T-helper 2 cell treated with Interferon-gamma antibody and Interleukin-4, amounts not matched to agents 5 μg/mL and 100 μg/mL, for 36 hours (primary cell): ENCODE results near the gene NOL4.

Source experiments
- DNase-seq: peaks from one replicate; pipeline ENCODE4 v3.0.0; 2021; ENCODE audit warnings: low spot score
- H3K27ac Mint-ChIP-seq: one replicate; pipeline ENCODE4 v1.8.0; 2021; ENCODE audit warnings: mild to moderate bottlenecking, mixed read lengths
- H3K27me3 Mint-ChIP-seq: one replicate; pipeline ENCODE4 v1.8.0; 2021; ENCODE audit warnings: low read depth, mixed read lengths
- H3K36me3 Mint-ChIP-seq: one replicate; pipeline ENCODE4 v1.8.0; 2021; ENCODE audit warnings: low read depth, mixed read lengths
- H3K4me1 Mint-ChIP-seq: one replicate; pipeline ENCODE4 v1.8.0; 2021; ENCODE audit warnings: low read depth, mixed read lengths
- H3K4me3 Mint-ChIP-seq: one replicate; pipeline ENCODE4 v1.8.0; 2022; ENCODE audit warnings: mild to moderate bottlenecking, moderate library complexity, mixed read lengths
- H3K9me3 Mint-ChIP-seq: one replicate; pipeline ENCODE4 v1.8.0; 2021; ENCODE audit warnings: mixed read lengths

The NOL4 gene

DNA sequence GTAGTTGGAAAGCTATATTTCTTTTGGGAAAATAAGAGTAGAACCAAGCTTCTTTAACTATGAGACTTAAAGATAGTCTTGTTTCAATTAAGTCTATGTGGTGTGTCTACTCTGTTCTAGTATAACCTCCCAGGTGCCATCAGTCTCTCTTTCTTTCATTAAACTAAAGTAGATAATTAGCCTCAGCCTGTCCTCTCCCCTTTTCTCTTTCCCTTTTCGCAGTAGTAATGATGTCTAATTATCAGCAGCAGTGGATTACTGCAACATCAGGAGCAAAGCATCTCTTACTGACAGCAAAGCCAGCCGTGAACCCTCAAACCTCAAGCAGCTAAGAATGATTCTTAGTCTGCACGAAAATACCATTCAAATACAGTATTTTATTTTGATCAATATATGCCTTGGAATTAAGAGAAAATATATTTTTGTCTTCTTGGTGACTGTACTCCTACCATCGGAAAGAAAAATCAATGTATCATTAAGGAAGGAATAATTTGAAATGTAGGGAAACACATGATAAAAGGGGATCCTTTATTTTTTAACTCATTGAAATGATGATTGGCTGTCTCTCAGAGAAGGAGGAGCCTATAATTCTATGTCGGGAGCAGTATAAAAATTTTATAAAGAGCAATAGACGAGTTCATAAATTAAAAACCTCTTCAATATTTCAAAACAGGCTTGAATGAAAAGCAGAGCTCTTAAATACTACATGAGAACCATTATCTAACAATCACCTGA is 4.5 kb downstream of the NOL4 start:
- H3K9me3 Mint-ChIP-seq = no peaks in the 10 kb centered on the region

DNA sequence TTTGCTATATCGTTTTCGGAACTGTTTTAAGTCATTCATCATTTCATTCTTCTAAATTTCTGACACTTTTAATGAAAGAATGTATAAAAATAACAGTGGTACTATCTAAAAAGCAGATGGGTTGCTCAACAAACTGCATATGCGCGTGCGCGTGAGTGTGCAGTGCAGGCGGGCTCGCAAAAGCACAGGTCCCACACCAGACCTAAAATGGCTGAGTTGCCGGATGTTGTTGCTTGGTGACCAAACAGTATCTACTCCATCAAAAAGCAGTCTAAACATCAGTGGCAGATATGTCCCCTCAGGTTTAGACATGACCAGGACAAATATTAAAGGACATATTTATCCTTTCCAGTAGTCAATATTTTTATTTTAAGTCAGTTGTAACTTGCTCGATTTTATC is 5.1 kb downstream of the NOL4 start:
- H3K36me3 Mint-ChIP-seq = peaks cover 1% of the 10 kb centered on the region
- H3K27me3 Mint-ChIP-seq = peaks cover 27% of the 10 kb centered on the region
- H3K27ac Mint-ChIP-seq = no peak overlapping the region
- H3K4me1 Mint-ChIP-seq = peaks cover 2% of the 10 kb centered on the region
- H3K9me3 Mint-ChIP-seq = no peaks in the 10 kb centered on the region
- no peak for DNase-seq
- no peak overlapping the region for H3K4me3 Mint-ChIP-seq

More for the DNA sequence above, 4.5 kb downstream of the NOL4 start:
- H3K4me1 Mint-ChIP-seq = peaks cover 2% of the 10 kb centered on the region
- H3K27ac Mint-ChIP-seq = no peak overlapping the region
- no peak for DNase-seq
- H3K27me3 Mint-ChIP-seq = peaks cover 28% of the 10 kb centered on the region
- peaks cover 1% of the 10 kb centered on the region for H3K36me3 Mint-ChIP-seq
- no peak overlapping the region for H3K4me3 Mint-ChIP-seq

DNA sequence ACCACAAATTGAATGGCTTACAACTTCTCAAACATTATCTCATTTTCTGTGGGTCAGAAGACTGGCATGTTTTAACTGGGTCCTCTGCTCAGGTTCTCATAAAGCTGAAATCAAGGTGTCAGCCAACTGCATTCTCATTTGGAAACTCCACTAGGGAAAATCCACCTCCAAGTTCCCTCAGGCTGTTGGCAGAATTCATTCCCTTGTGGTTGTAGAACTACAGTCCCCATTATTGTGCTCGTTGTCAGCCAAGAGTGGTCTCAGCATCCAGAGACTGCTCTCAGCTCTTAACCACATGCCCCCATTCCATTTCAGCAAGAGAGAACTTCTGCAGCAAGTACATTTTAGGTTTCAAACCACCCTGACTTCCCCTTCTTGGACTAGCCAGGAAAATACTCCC is 12.2 kb downstream of the NOL4 start:
- Mint-ChIP-seq H3K4me1 (no peaks in the 10 kb centered on the region), H3K9me3 (peaks cover 3% of the 10 kb centered on the region), H3K36me3 (no peaks in the 10 kb centered on the region), H3K27ac (no peak overlapping the region), H3K4me3 (no peak overlapping the region), H3K27me3 (no peaks in the 10 kb centered on the region)
- DNase-seq = no peak

DNA sequence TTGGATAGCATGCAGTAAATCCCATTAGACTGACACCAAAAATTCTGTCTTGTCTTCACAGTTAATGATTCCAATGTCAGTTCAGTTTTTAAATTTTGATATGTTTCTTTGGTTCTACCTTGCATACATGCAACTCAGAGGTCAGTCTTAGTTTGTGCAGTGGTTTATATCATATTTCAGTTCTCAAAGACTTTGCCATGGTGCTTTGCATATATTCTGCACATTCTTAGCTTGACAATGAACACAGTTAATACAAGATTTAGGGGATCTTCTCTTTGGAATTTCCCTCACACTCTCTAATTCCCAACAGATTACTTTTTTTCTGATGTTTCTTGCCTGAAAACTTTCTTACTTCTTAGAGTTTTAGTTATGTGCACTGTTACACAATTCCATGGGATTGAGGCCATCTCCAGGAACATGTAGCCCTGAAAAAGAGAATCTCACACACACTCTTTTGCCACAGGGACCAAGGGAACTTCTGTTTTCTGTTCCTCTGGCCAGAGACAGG is 17.3 kb downstream of the NOL4 start:
- Mint-ChIP-seq H3K27ac (no peak overlapping the region), H3K4me1 (no peaks in the 10 kb centered on the region), H3K27me3 (no peaks in the 10 kb centered on the region), H3K36me3 (no peaks in the 10 kb centered on the region), H3K4me3 (no peak overlapping the region), H3K9me3 (peaks cover 10% of the 10 kb centered on the region)
- no peak for DNase-seq

DNA sequence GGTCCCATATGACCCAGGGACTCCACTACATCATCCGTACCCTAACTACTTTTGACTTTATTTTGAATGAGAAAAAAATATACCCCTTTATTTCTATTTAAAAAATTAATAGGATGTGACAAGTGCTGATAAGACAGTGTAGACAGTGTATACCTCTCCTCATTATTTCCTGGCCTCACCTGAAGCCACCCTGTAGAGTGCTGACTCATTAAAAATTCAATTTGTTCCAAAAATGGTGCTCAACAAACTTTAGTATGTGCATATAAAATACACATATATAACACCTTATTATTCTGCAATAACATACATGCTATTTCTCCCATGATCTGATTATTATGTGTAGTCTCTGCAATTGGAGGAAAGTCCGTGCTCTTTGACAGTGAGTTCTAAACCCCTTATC is 20.8 kb downstream of the NOL4 start:
- Mint-ChIP-seq H3K4me3 (no peak overlapping the region), H3K9me3 (peaks cover 10% of the 10 kb centered on the region), H3K27me3 (no peaks in the 10 kb centered on the region), H3K36me3 (no peaks in the 10 kb centered on the region), H3K4me1 (no peaks in the 10 kb centered on the region), H3K27ac (no peak overlapping the region)
- no peak for DNase-seq

DNA sequence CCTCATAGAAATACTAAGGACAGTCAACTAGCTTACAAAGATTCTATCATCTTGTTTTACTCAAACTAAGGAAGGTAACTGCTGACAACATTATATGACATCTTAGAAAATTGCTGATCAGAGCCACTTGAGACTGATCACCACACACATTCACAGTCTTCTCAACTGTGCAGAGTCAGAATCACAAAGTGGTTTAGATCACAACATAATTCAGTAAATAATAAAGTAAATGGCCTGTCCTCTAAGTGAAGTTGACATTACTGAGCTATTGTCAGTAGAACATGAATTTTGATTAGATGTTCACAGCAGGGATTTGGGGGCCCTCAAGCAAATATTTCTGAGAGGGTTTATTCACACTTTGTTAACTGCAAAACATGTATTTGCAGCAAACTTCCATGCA is 28.5 kb downstream of the NOL4 start:
- no peaks in the 10 kb centered on the region for H3K36me3 Mint-ChIP-seq
- no peak for DNase-seq
- H3K4me3 Mint-ChIP-seq = no peak overlapping the region
- H3K4me1 Mint-ChIP-seq = no peaks in the 10 kb centered on the region
- no peaks in the 10 kb centered on the region for H3K9me3 Mint-ChIP-seq
- H3K27ac Mint-ChIP-seq = no peak overlapping the region
- H3K27me3 Mint-ChIP-seq = no peaks in the 10 kb centered on the region

DNA sequence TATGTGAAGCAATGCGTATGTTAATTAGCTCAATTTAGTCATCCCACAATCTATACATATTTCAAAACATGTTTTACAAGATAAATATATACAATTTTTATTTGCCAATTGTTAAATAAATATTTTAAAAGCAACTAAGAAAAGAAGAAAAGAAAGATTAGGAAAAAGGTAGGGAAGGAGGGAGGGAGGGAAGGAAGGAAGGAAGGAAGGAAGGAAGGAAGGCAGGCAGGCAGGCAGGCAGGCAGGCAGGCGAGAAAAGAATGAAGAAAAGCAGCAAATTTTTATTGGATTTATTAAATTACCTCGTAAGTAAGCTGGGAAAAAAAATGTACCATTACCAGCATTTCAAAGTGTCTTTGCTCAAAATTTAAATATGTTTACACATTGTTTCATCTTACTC is 30.5 kb downstream of the NOL4 start:
- Mint-ChIP-seq H3K27ac (no peak overlapping the region), H3K27me3 (no peaks in the 10 kb centered on the region), H3K4me3 (no peak overlapping the region), H3K36me3 (no peaks in the 10 kb centered on the region), H3K4me1 (no peaks in the 10 kb centered on the region), H3K9me3 (no peaks in the 10 kb centered on the region)
- no peak for DNase-seq

DNA sequence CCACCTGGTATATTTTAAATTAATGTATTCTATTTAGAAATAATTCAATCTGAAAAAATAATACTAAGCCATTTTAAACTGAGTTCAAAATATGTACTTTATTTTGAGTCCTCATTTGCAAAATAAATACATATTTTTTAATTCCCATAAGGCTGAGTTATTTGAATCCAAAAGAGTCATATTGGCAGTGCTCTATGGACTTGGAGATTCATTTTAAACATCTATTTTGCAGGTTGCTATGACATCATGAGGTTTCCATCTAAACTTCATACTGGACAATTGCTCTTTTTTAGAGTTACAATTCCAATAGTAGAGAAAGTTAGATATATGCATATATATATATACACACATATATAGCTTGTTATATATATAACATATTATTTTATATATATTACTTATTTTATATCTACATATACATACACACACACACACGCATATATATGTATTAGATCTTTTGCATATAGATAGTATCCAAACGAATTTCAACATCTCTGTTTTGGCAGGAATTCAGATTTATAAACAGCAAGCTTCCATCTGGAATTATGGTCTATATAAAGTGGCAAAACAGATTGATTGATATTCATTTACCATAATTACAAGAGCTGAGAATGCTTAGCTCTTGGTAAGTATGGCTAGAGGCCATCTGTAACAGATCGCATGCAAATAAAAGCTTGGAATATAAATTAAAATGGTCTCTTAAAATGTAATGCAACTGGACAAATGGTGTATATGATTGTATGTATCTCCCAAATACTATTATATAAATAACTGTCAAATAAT is 34.9 kb downstream of the NOL4 start:
- Mint-ChIP-seq H3K27ac (no peak overlapping the region), H3K4me1 (no peaks in the 10 kb centered on the region), H3K36me3 (no peaks in the 10 kb centered on the region), H3K9me3 (peaks cover 3% of the 10 kb centered on the region), H3K27me3 (no peaks in the 10 kb centered on the region), H3K4me3 (no peak overlapping the region)
- no peak for DNase-seq
